Lower leg skin (tissue), 3 donors: ENCODE results near the gene DNAH12.
"Not testable (repeated sequence)": the region's sequence is repeated elsewhere in the genome, so short reads cannot be mapped to it uniquely, and the experiment has no call there.

ENCODE experiments used
- CTCF ChIP-seq, 3 donors: fragments of 450-650 bp; IDR thresholded peaks; one replicate each; pipeline ENCODE4 v1.5.1; 2016; ENCODE audit warnings: antibody characterized with exemption in 3 of 3, mild to moderate bottlenecking in 3 of 3, moderate library complexity in 2 of 3
- POLR2A ChIP-seq, 2 donors: fragments of 450-650 bp; IDR thresholded peaks; one replicate each; pipeline ENCODE4 v1.6.1; 2016 to 2017; ENCODE audit warnings: antibody characterized with exemption in 2 of 2, mild to moderate bottlenecking in 1 of 2, moderate library complexity in 1 of 2

GRCh38 chr3:57339071-57339642, 205.0 kb downstream of the DNAH12 start:
- not testable (repeated sequence) for TF ChIP-seq CTCF, POLR2A (IDR thresholded peaks at IDR 0.05)
